ENCODE results near the gene MAB21L2.

MAB21L2 gene

DNA sequence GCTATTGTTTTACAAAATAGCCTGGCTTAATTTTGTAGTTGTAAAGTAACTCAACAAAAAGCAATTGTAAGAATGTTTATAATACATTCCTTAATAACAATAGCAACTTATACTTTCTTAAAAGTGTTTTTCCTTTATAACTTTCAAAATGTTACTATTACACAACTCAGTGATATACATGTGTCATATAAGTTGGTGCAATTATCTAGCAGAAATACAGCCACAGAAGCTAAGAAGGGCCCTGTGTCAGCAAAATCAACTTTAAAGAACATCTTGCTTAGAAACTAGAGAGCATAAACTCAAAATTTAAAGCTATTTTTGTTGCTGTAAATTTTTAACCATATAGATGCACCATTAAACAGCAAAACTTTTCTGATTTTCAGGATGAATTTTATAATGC, 41.4 kb upstream of the MAB21L2 start:
- DNase-seq, result no peak
- Histone ChIP-seq H3K4me3 (ENCODE audit: low read depth, low read length) (no peak overlapping the region), H3K4ac (ENCODE audit: low read depth, low read length) (no peak overlapping the region), H3K4me2 (ENCODE audit: low read length) (no peak overlapping the region), H2AK5ac (ENCODE audit: low read length) (no peak overlapping the region), H3K27ac (ENCODE audit: low read depth, low read length) (no peak overlapping the region), H3K36me3 (ENCODE audit: control insufficient read depth in 1 of 2, insufficient read depth in 2 of 2, low read length in 2 of 2) (no peaks in the 10 kb centered on the region), H3K9me3 (ENCODE audit: insufficient read depth, low read depth, low read length) (no peaks in the 10 kb centered on the region), H2BK12ac (ENCODE audit: low read length) (no peak overlapping the region), H3K14ac (ENCODE audit: low read length) (no peak overlapping the region), H3K79me2 (ENCODE audit: control insufficient read depth, insufficient read depth, low read length, poor library complexity) (no peaks in the 10 kb centered on the region), H3K23ac (ENCODE audit: low read length) (no peak overlapping the region), H2BK5ac (ENCODE audit: low read depth, low read length, poor library complexity) (no peak overlapping the region), H3K9ac (ENCODE audit: low read length) (no peak overlapping the region), H3K79me1 (ENCODE audit: low read length) (no peaks in the 10 kb centered on the region), H2BK120ac (ENCODE audit: insufficient read depth, low read length, poor library complexity) (no peak overlapping the region), H4K91ac (ENCODE audit: low read depth, low read length) (no peak overlapping the region), H3K27me3 (ENCODE audit: insufficient read depth, low read length) (no peaks in the 10 kb centered on the region), H3K18ac (ENCODE audit: low read length) (no peak overlapping the region), H4K8ac (ENCODE audit: low read depth, low read length) (no peak overlapping the region), H4K12ac (ENCODE audit: low read depth, low read length) (no peak overlapping the region), H2AFZ (ENCODE audit: insufficient read depth, low read length, poor library complexity) (no peak overlapping the region), H3K4me1 (ENCODE audit: control insufficient read depth in 1 of 2, insufficient read depth in 2 of 2, low read length in 2 of 2) (no peaks in the 10 kb centered on the region)

DNA sequence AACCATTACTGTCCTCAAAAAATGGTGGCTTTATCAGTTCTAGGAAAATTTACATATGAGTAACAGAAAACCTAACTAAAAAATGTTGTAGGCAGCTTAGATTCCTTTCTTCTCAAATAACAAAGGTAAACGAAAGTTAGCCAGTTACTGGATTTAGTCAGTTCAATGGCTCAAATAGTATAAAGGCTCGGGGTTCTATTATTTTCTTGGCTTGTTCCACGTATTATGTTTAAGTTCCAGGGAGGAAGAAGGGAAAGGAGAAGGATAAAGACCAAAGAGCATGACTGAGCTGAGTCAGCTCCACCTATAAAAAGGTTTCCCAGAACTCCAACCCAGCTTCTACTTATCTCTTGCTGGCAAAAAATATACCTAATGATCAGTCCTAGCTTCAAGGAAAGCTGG, 41.0 kb upstream of the MAB21L2 start:
- Histone ChIP-seq H3K79me1 (ENCODE audit: low read length) (no peaks in the 10 kb centered on the region), H2BK5ac (ENCODE audit: low read depth, low read length, poor library complexity) (no peak overlapping the region), H3K14ac (ENCODE audit: low read length) (no peak overlapping the region), H3K4me3 (ENCODE audit: low read depth, low read length) (no peak overlapping the region), H4K91ac (ENCODE audit: low read depth, low read length) (no peak overlapping the region), H3K18ac (ENCODE audit: low read length) (no peak overlapping the region), H3K4ac (ENCODE audit: low read depth, low read length) (no peak overlapping the region), H4K8ac (ENCODE audit: low read depth, low read length) (no peak overlapping the region), H2AK5ac (ENCODE audit: low read length) (no peak overlapping the region), H2BK120ac (ENCODE audit: insufficient read depth, low read length, poor library complexity) (no peak overlapping the region), H3K4me1 (ENCODE audit: control insufficient read depth in 1 of 2, insufficient read depth in 2 of 2, low read length in 2 of 2) (no peaks in the 10 kb centered on the region), H4K12ac (ENCODE audit: low read depth, low read length) (no peak overlapping the region), H3K4me2 (ENCODE audit: low read length) (no peak overlapping the region), H3K23ac (ENCODE audit: low read length) (no peak overlapping the region), H3K9ac (ENCODE audit: low read length) (no peak overlapping the region), H2AFZ (ENCODE audit: insufficient read depth, low read length, poor library complexity) (no peak overlapping the region), H3K27me3 (ENCODE audit: insufficient read depth, low read length) (no peaks in the 10 kb centered on the region), H3K9me3 (ENCODE audit: insufficient read depth, low read depth, low read length) (no peaks in the 10 kb centered on the region), H2BK12ac (ENCODE audit: low read length) (no peak overlapping the region), H3K27ac (ENCODE audit: low read depth, low read length) (no peak overlapping the region), H3K36me3 (ENCODE audit: control insufficient read depth in 1 of 2, insufficient read depth in 2 of 2, low read length in 2 of 2) (no peaks in the 10 kb centered on the region), H3K79me2 (ENCODE audit: control insufficient read depth, insufficient read depth, low read length, poor library complexity) (no peaks in the 10 kb centered on the region)
- DNase-seq, result peak in 1 of 2 donors; percentile 13
- no CpG with 5 or more reads among the region's 3 CpGs for WGBS (ENCODE audit: extremely low coverage, insufficient coverage, insufficient read length)

DNA sequence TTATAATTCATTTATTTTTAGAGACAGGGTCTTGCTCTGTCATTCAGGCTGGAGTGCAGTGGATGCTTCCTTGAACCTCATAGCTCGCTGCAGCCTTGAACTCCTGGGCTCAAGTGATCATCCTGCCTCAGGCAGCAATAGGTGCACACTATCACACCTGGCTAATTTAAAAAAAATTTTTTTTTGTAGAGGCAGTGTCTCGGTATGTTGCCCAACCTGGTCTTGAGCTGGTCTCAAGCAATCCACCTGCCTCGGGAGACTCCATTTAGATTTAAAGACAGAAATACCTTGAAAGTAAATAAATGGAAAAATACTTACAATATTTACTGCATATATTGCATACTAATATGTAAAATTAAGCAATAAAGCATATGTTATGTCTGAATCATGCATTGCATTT, 40.3 kb upstream of the MAB21L2 start:
- H4K8ac ChIP-seq (ENCODE audit: low read depth, low read length), result no peak overlapping the region
- H3K18ac ChIP-seq (ENCODE audit: low read length), result no peak overlapping the region
- no peak overlapping the region for H3K23ac ChIP-seq (ENCODE audit: low read length)
- no peak overlapping the region for H2BK5ac ChIP-seq (ENCODE audit: low read depth, low read length, poor library complexity)
- H3K9ac ChIP-seq (ENCODE audit: low read length), result no peak overlapping the region
- no peak overlapping the region for H4K91ac ChIP-seq (ENCODE audit: low read depth, low read length)
- no peaks in the 10 kb centered on the region for H3K27me3 ChIP-seq (ENCODE audit: insufficient read depth, low read length)
- H3K36me3 ChIP-seq (ENCODE audit: control insufficient read depth in 1 of 2, insufficient read depth in 2 of 2, low read length in 2 of 2), result no peaks in the 10 kb centered on the region
- no peak overlapping the region for H3K4ac ChIP-seq (ENCODE audit: low read depth, low read length)
- H2AFZ ChIP-seq (ENCODE audit: insufficient read depth, low read length, poor library complexity), result no peak overlapping the region
- H4K12ac ChIP-seq (ENCODE audit: low read depth, low read length), result no peak overlapping the region
- DNase-seq, result peak; percentile 74 to 86
- no peak overlapping the region for H2BK120ac ChIP-seq (ENCODE audit: insufficient read depth, low read length, poor library complexity)
- WGBS (ENCODE audit: extremely low coverage, insufficient coverage, insufficient read length), result no CpG with 5 or more reads among the region's 3 CpGs
- no peak overlapping the region for H2AK5ac ChIP-seq (ENCODE audit: low read length)
- H3K27ac ChIP-seq (ENCODE audit: low read depth, low read length), result no peak overlapping the region
- H2BK12ac ChIP-seq (ENCODE audit: low read length), result no peak overlapping the region
- no peak overlapping the region for H3K4me3 ChIP-seq (ENCODE audit: low read depth, low read length)
- no peaks in the 10 kb centered on the region for H3K79me1 ChIP-seq (ENCODE audit: low read length)
- H3K79me2 ChIP-seq (ENCODE audit: control insufficient read depth, insufficient read depth, low read length, poor library complexity), result no peaks in the 10 kb centered on the region
- H3K9me3 ChIP-seq (ENCODE audit: insufficient read depth, low read depth, low read length), result no peaks in the 10 kb centered on the region
- H3K4me2 ChIP-seq (ENCODE audit: low read length), result no peak overlapping the region
- no peak overlapping the region for H3K14ac ChIP-seq (ENCODE audit: low read length)
- no peaks in the 10 kb centered on the region for H3K4me1 ChIP-seq (ENCODE audit: control insufficient read depth in 1 of 2, insufficient read depth in 2 of 2, low read length in 2 of 2)

DNA sequence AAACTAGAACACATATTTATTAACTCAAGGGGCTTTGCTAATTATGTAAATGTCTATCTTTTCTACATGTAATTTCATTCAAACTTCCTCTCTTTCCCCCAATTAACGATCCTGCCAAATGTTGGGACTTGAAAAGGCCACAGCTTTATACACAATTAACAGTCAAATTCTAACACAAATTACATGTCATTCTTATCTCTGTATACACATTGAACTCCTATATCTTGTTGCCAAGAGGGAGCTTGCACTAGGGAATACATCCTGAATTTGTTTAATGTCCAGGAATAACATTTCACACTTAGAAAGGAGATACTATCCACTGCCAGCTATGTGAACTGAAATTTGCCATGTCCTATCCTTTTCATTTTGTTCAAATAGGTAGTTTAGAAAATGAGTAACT, 38.9 kb upstream of the MAB21L2 start:
- Histone ChIP-seq H3K9ac (ENCODE audit: low read length) (no peak overlapping the region), H3K23ac (ENCODE audit: low read length) (no peak overlapping the region), H2AK5ac (ENCODE audit: low read length) (no peak overlapping the region), H3K18ac (ENCODE audit: low read length) (no peak overlapping the region), H4K8ac (ENCODE audit: low read depth, low read length) (no peak overlapping the region), H3K14ac (ENCODE audit: low read length) (no peak overlapping the region), H2BK12ac (ENCODE audit: low read length) (no peak overlapping the region), H2AFZ (ENCODE audit: insufficient read depth, low read length, poor library complexity) (no peak overlapping the region), H3K9me3 (ENCODE audit: insufficient read depth, low read depth, low read length) (no peaks in the 10 kb centered on the region), H2BK5ac (ENCODE audit: low read depth, low read length, poor library complexity) (no peak overlapping the region), H3K4me1 (ENCODE audit: control insufficient read depth in 1 of 2, insufficient read depth in 2 of 2, low read length in 2 of 2) (no peaks in the 10 kb centered on the region), H3K4me3 (ENCODE audit: low read depth, low read length) (no peak overlapping the region), H3K4ac (ENCODE audit: low read depth, low read length) (no peak overlapping the region), H3K4me2 (ENCODE audit: low read length) (no peak overlapping the region), H3K79me1 (ENCODE audit: low read length) (no peaks in the 10 kb centered on the region), H3K36me3 (ENCODE audit: control insufficient read depth in 1 of 2, insufficient read depth in 2 of 2, low read length in 2 of 2) (no peaks in the 10 kb centered on the region), H3K27ac (ENCODE audit: low read depth, low read length) (no peak overlapping the region), H4K12ac (ENCODE audit: low read depth, low read length) (no peak overlapping the region), H2BK120ac (ENCODE audit: insufficient read depth, low read length, poor library complexity) (no peak overlapping the region), H4K91ac (ENCODE audit: low read depth, low read length) (no peak overlapping the region), H3K79me2 (ENCODE audit: control insufficient read depth, insufficient read depth, low read length, poor library complexity) (no peaks in the 10 kb centered on the region), H3K27me3 (ENCODE audit: insufficient read depth, low read length) (no peaks in the 10 kb centered on the region)
- WGBS (ENCODE audit: extremely low coverage, insufficient coverage, insufficient read length), result no CpG with 5 or more reads among the region's 1 CpG
- DNase-seq, result no peak

DNA sequence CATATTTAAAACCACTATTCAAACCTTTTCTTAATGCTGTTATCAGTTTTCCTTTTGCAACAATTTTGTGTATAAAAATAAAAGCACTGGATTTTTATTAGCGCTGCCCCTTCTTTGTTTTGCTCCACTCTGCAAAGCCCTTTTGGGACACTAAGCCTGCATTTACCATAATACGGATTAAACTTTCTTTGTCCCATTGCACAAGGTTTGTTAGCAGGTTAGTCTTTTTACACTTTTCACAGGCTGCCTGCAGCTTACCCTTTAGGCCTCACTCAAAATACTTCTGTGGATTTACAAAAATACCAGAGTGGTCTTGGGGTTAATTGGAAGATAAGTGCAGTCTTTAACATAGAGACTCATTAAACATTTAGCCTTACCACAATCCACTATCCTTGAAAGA, 35.7 kb upstream of the MAB21L2 start:
- Histone ChIP-seq H2AFZ (ENCODE audit: insufficient read depth, low read length, poor library complexity) (no peak overlapping the region), H3K4me2 (ENCODE audit: low read length) (no peak overlapping the region), H3K79me1 (ENCODE audit: low read length) (no peaks in the 10 kb centered on the region), H2BK120ac (ENCODE audit: insufficient read depth, low read length, poor library complexity) (no peak overlapping the region), H3K4me3 (ENCODE audit: low read depth, low read length) (no peak overlapping the region), H3K9ac (ENCODE audit: low read length) (no peak overlapping the region), H3K36me3 (ENCODE audit: control insufficient read depth in 1 of 2, insufficient read depth in 2 of 2, low read length in 2 of 2) (no peaks in the 10 kb centered on the region), H3K4ac (ENCODE audit: low read depth, low read length) (no peak overlapping the region), H4K91ac (ENCODE audit: low read depth, low read length) (no peak overlapping the region), H3K27me3 (ENCODE audit: insufficient read depth, low read length) (no peaks in the 10 kb centered on the region), H3K4me1 (ENCODE audit: control insufficient read depth in 1 of 2, insufficient read depth in 2 of 2, low read length in 2 of 2) (no peaks in the 10 kb centered on the region), H4K8ac (ENCODE audit: low read depth, low read length) (no peak overlapping the region), H3K9me3 (ENCODE audit: insufficient read depth, low read depth, low read length) (no peaks in the 10 kb centered on the region), H3K14ac (ENCODE audit: low read length) (no peak overlapping the region), H2BK12ac (ENCODE audit: low read length) (no peak overlapping the region), H4K12ac (ENCODE audit: low read depth, low read length) (no peak overlapping the region), H3K79me2 (ENCODE audit: control insufficient read depth, insufficient read depth, low read length, poor library complexity) (no peaks in the 10 kb centered on the region), H3K27ac (ENCODE audit: low read depth, low read length) (no peak overlapping the region), H2AK5ac (ENCODE audit: low read length) (no peak overlapping the region), H3K18ac (ENCODE audit: low read length) (no peak overlapping the region), H3K23ac (ENCODE audit: low read length) (no peak overlapping the region), H2BK5ac (ENCODE audit: low read depth, low read length, poor library complexity) (no peak overlapping the region)
- WGBS (ENCODE audit: extremely low coverage, insufficient coverage, insufficient read length), result no CpG with 5 or more reads among the region's 2 CpGs
- DNase-seq, result no peak
